Stomach (tissue), 9 donors: ENCODE data around the gene CRADD. TPM values are rescaled to one million over a fixed set of nuclear protein-coding genes. Genes with fewer than 3 reads are reported as not detected.
A peak's percentile ranks its signal among the peaks of the same experiment; 100 is the strongest.

Experiments
- DNase-seq, 2 donors: peaks; one replicate each; pipeline versions ENCODE4 v3.0.0 to v3.0.0-alpha.2; 2013 to 2019
- H3K27ac ChIP-seq, 5 donors: fragments of 200-600 bp in 4 of 5; sonication (generic) in 4 of 5; one replicate each; pipeline ENCODE4 v1.5.1; 2013 to 2019; ENCODE audit warnings: mild to moderate bottlenecking in 1 of 5, moderate library complexity in 1 of 5
- H3K27me3 ChIP-seq, 3 donors: fragments of 200-600 bp; sonication (generic); one replicate each; pipeline ENCODE4 v1.5.1; 2017 to 2019; ENCODE audit warnings: mixed run types in 1 of 3
- H3K36me3 ChIP-seq, 4 donors: fragments of 200-600 bp; sonication (generic); 1 replicate in 3 of 4; 2 replicates in 1 of 4; pipeline ENCODE4 v1.5.1; 2016 to 2019
- H3K4me1 ChIP-seq, 4 donors: fragments of 200-600 bp; sonication (generic); one replicate each; pipeline ENCODE4 v1.5.1; 2016 to 2019
- H3K4me3 ChIP-seq, 4 donors: fragments of 200-600 bp; sonication (generic) in 3 of 4; one replicate each; pipeline ENCODE4 v1.5.1; 2016 to 2019; ENCODE audit warnings: mild to moderate bottlenecking in 1 of 4
- H3K9me3 ChIP-seq, 4 donors: fragments of 200-600 bp; sonication (generic); one replicate each; pipeline ENCODE4 v1.5.1; 2016 to 2019
- EP300 ChIP-seq: sonication (generic); formaldehyde crosslinking; IDR thresholded peaks from one replicate; pipeline ENCODE4 v1.6.1; 2017; ENCODE audit warnings: antibody characterized with exemption
- POLR2A ChIP-seq, 4 donors: fragments of 450-650 bp; IDR thresholded peaks; one replicate each; pipeline ENCODE4 v1.6.1; 2016; ENCODE audit warnings: antibody characterized with exemption in 4 of 4, control low read depth in 2 of 4, mild to moderate bottlenecking in 1 of 4, moderate library complexity in 1 of 4
- POLR2AphosphoS5 ChIP-seq, 3 donors: sonication (generic); formaldehyde crosslinking; IDR thresholded peaks; one replicate each; pipeline ENCODE4 v1.6.1; 2016; ENCODE audit warnings: antibody characterized with exemption in 3 of 3
- WGBS, 5 donors: extraction: QIAGEN DNeasy Blood & Tissue Kit in 3 of 5; methylation state at CpG; one replicate each; pipeline versions ENCODE4 v1.1.5 to v1.1.7; 2013 to 2018; 5-methylcytosine and 5-hydroxymethylcytosine counted together
- intact Hi-C: fragments of 100-400 bp; cut with DNase I; formaldehyde crosslinking; loops from one replicate; pipeline ENCODE4 v1.15.1; 2023; ENCODE audit warnings: low total_unique reads
- polyA plus RNA-seq, 3 donors: library from polyadenylated mRNA; stranded (reverse); fragments of 200-250 nt; gene quantifications; one replicate each; pipeline ENCODE4 v1.2.3, GENCODE V29; 2013
- total RNA-seq, 5 donors: library from RNA; depleted of rRNA; stranded (reverse); fragments of >200 nt; gene quantifications; one replicate each; pipeline versions ENCODE4 v1.1.0 to v1.2.3, GENCODE V29; 2014 to 2016
- TF ChIP-seq, protein P1 (sequence below), 7 experiments: fragments of 450-650 bp in 4 of 7; fragments of 200-600 bp in 3 of 7; sonication (generic) in 3 of 7; IDR thresholded peaks; one replicate each; pipeline ENCODE4 v1.5.1; 2016 to 2019; ENCODE audit warnings: antibody characterized with exemption in 7 of 7, control low read depth in 2 of 7, mild to moderate bottlenecking in 1 of 7
- donor health status: healthy with polysubstance abuse.
- donor health status: Bipolar disorder and iron deficiency.
- donor health status: healthy.

CRADD gene
- total and polyA plus RNA-seq, 8 donors: 2.3 to 30.9 (median 17.1) TPM

GRCh38 chr12:93749515-93749914, 72.3 kb downstream of the CRADD start:
- intact Hi-C loops: no loop called here
- H3K27ac ChIP-seq: peak overlapping the region in 1 of 5 donors; percentile 13
- no peak for TF ChIP-seq POLR2AphosphoS5 (IDR thresholded peaks at IDR 0.05)
- TF ChIP-seq POLR2A (IDR thresholded peaks at IDR 0.05): no peak
- TF ChIP-seq EP300: no peak
- TF ChIP-seq, protein P1, sequence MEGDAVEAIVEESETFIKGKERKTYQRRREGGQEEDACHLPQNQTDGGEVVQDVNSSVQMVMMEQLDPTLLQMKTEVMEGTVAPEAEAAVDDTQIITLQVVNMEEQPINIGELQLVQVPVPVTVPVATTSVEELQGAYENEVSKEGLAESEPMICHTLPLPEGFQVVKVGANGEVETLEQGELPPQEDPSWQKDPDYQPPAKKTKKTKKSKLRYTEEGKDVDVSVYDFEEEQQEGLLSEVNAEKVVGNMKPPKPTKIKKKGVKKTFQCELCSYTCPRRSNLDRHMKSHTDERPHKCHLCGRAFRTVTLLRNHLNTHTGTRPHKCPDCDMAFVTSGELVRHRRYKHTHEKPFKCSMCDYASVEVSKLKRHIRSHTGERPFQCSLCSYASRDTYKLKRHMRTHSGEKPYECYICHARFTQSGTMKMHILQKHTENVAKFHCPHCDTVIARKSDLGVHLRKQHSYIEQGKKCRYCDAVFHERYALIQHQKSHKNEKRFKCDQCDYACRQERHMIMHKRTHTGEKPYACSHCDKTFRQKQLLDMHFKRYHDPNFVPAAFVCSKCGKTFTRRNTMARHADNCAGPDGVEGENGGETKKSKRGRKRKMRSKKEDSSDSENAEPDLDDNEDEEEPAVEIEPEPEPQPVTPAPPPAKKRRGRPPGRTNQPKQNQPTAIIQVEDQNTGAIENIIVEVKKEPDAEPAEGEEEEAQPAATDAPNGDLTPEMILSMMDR (IDR thresholded peaks at IDR 0.05): no peak
- H3K36me3 ChIP-seq: no peaks in the 10 kb centered on the region
- 51 to 69% (median 57%) methylated on average over 2 of the region's 2 CpGs for WGBS, 5 donors
- H3K4me3 ChIP-seq: no peak overlapping the region
- H3K4me1 ChIP-seq: peaks cover 4 to 42% (median 26%) of the 10 kb centered on the region in 4 donors
- peaks cover 0 to 17% (median 5%) of the 10 kb centered on the region in 4 donors for H3K9me3 ChIP-seq
- no peaks in the 10 kb centered on the region for H3K27me3 ChIP-seq
- no peak for DNase-seq

GRCh38 chr12:93750056-93750455, 72.9 kb downstream of the CRADD start:
- no peaks in the 10 kb centered on the region for H3K36me3 ChIP-seq
- peak overlapping the region in 1 of 5 donors; percentile 13 for H3K27ac ChIP-seq
- no peaks in the 10 kb centered on the region for H3K27me3 ChIP-seq
- peaks cover 4 to 41% (median 25%) of the 10 kb centered on the region in 4 donors for H3K4me1 ChIP-seq
- DNase-seq: no peak
- WGBS, 5 donors: 87 to 94% (median 91%) methylated on average over 6 of the region's 6 CpGs
- H3K4me3 ChIP-seq: no peak overlapping the region
- H3K9me3 ChIP-seq: peaks cover 0 to 17% (median 7%) of the 10 kb centered on the region in 4 donors
- intact Hi-C loops: no loop called here
- TF ChIP-seq POLR2A (IDR thresholded peaks at IDR 0.05) (no peak), POLR2AphosphoS5 (IDR thresholded peaks at IDR 0.05) (no peak), EP300 (no peak)
- TF ChIP-seq, protein P1 (IDR thresholded peaks at IDR 0.05): no peak

GRCh38 chr12:93751864-93752610, 74.9 kb downstream of the CRADD start:
- DNase-seq: no peak
- WGBS, 5 donors: 88 to 95% (median 92%) methylated on average over 6 of the region's 6 CpGs
- H3K27ac ChIP-seq: peak overlapping the region in 1 of 5 donors; percentile 31
- no peaks in the 10 kb centered on the region for H3K27me3 ChIP-seq
- no peak overlapping the region for H3K4me3 ChIP-seq
- H3K36me3 ChIP-seq: no peaks in the 10 kb centered on the region
- TF ChIP-seq EP300: no peak
- H3K9me3 ChIP-seq: peaks cover 0 to 17% (median 7%) of the 10 kb centered on the region in 4 donors
- intact Hi-C loops: no loop called here
- peaks cover 4 to 25% (median 18%) of the 10 kb centered on the region in 4 donors for H3K4me1 ChIP-seq

- H3K4me3 ChIP-seq: no peak overlapping the region
- no peak for DNase-seq
- peaks cover 4 to 34% (median 20%) of the 10 kb centered on the region in 4 donors for H3K4me1 ChIP-seq
- H3K27ac ChIP-seq: peak overlapping the region in 1 of 5 donors; percentile 31
- no peaks in the 10 kb centered on the region for H3K27me3 ChIP-seq
- H3K9me3 ChIP-seq: peaks cover 0 to 17% (median 7%) of the 10 kb centered on the region in 4 donors
- 91 to 100% (median 97%) methylated on average over 3 of the region's 3 CpGs for WGBS, 5 donors
- TF ChIP-seq, protein P1 (IDR thresholded peaks at IDR 0.05): no peak
- TF ChIP-seq EP300: no peak
- no peak for TF ChIP-seq POLR2AphosphoS5 (IDR thresholded peaks at IDR 0.05)
- intact Hi-C loops: no loop called here
- no peaks in the 10 kb centered on the region for H3K36me3 ChIP-seq
Observed at GRCh38 chr12:93753285-93753684, 76.1 kb downstream of the CRADD start.
